Muscle of leg (tissue), 11 donors: Measurements from ENCODE around the gene PPARA. TPM values are rescaled to one million over a fixed set of nuclear protein-coding genes. Genes with fewer than 3 reads are reported as not detected.
"Not testable (repeated sequence)": the region's sequence is repeated elsewhere in the genome, so short reads cannot be mapped to it uniquely, and the experiment has no call there.

ENCODE experiments used
- DNase-seq: peaks from one replicate; pipeline ENCODE4 v3.0.0; 2013
- H3K27ac ChIP-seq: one replicate; pipeline ENCODE4 v1.5.1; 2013; ENCODE audit warnings: mild to moderate bottlenecking, low read length, control low read depth
- H3K27me3 ChIP-seq: one replicate; pipeline ENCODE4 v1.6.1; 2013; ENCODE audit warnings: low read length; ENCODE audit not compliant: control insufficient read depth, insufficient read depth
- H3K36me3 ChIP-seq: one replicate; pipeline ENCODE4 v1.6.1; 2013; ENCODE audit warnings: low read length; ENCODE audit not compliant: control insufficient read depth, insufficient read depth
- H3K4me1 ChIP-seq: one replicate; pipeline ENCODE4 v1.6.1; 2013; ENCODE audit warnings: low read length; ENCODE audit not compliant: control insufficient read depth, insufficient read depth
- H3K4me3 ChIP-seq: one replicate; pipeline ENCODE4 v1.5.1; 2013; ENCODE audit warnings: low read length, control low read depth
- H3K9me3 ChIP-seq: replicated peaks from 2 replicates; pipeline ENCODE4 v1.6.1; 2013; ENCODE audit warnings: low read depth, low read length; ENCODE audit not compliant: control insufficient read depth
- WGBS: methylation state at CpG from one replicate; pipeline ENCODE4 v1.1.5; 2013; ENCODE audit warnings: missing lambda C conversion rate; ENCODE audit not compliant: insufficient coverage; 5-methylcytosine and 5-hydroxymethylcytosine counted together
- polyA plus RNA-seq, 8 donors: library from polyadenylated mRNA; unstranded; fragments of 120-200 nt; gene quantifications; one replicate each; pipeline versions ENCODE4 v1.2.1 to v1.2.3, GENCODE V29; 2013; ENCODE audit warnings: inconsistent platforms in 1 of 8, low replicate concordance in 1 of 8; ENCODE audit not compliant: insufficient read length in 8 of 8, insufficient read depth in 1 of 8
- total RNA-seq: library from RNA; stranded (reverse); fragments of 120-200 nt; gene quantifications from one replicate; pipeline ENCODE4 v1.2.4, GENCODE V29; 2013

The PPARA gene
- total and polyA plus RNA-seq, 9 donors: 15.5 to 27.8 (median 19.6) TPM

GRCh38 chr22:46183733-46184132 is 33.4 kb downstream of the PPARA start:
- DNase-seq: no peak
- no CpG with 5 or more reads among the region's 5 CpGs for WGBS
- Histone ChIP-seq H3K27me3 (peaks cover 3% of the 10 kb centered on the region), H3K4me3 (no peak overlapping the region), H3K27ac (no peak overlapping the region), H3K4me1 (no peaks in the 10 kb centered on the region), H3K9me3 (peaks cover 24% of the 10 kb centered on the region), H3K36me3 (peaks cover 25% of the 10 kb centered on the region)

DNA sequence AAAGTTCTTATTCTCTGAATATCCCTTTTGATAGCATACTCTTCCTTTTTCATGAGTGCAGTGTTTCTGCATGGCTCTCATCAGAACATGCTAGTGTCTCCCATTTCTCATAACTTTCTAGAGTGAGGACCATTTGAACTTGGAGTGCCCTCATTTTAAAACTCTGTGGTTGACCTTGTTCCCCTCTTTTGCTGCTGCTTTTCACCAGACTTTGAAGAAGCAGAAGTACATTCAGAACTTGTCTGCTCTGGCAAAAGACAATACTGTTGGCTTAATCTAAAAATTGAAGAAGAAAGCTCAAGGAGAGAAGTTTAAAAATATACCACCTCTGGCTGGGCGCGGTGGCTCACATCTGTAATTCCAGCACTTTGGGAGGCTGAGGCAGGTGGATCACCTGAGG is 35.0 kb downstream of the PPARA start:
- Histone ChIP-seq H3K27ac (no peak overlapping the region), H3K36me3 (peaks cover 23% of the 10 kb centered on the region), H3K4me1 (no peaks in the 10 kb centered on the region), H3K4me3 (no peak overlapping the region), H3K9me3 (peaks cover 17% of the 10 kb centered on the region), H3K27me3 (peaks cover 3% of the 10 kb centered on the region)
- no peak for DNase-seq
- WGBS: no CpG with 5 or more reads among the region's 2 CpGs

- WGBS: 100% methylated on average over 1 of the region's 3 CpGs
- no peaks in the 10 kb centered on the region for H3K4me1 ChIP-seq
- peaks cover 15% of the 10 kb centered on the region for H3K36me3 ChIP-seq
These were observed 37.5 kb downstream of the PPARA start for GRCh38 chr22:46187862-46188261.

DNA sequence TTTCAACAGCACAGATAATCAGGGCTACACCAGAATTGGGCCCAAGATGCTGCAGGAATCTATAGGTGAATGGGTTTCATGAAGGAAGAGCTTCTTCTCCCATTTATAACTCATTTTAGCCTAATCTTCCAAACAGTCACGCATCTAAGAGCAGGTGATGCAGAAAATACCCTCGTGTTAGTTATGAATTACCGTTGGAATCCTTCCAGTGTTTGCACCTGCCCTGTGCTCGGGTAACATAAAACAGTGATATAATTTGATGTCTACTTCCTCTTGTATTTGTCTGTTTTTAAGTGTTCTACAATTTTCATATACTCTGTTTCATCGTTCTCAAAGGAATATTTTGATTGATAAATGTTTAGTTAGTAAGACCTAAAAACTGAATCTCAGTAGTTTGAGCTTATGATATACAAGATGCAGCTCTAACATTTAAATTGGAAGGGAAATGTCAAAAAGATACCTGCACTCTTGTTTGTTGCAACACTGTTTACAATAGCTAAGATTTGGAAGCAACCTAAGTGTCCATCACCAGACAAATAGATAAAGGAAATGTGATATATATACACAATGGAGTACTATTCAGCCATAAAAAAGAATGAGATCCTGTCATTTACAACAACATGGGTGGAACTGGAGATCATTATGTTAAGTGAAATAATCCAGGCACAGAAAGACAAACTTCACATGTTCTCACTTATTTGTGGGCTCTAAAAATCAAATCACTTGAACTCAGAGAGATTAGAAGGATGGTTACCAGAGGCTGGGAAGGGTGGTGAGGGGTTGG is 42.1 kb downstream of the PPARA start:
- H3K27ac ChIP-seq: no peak overlapping the region
- no CpG with 5 or more reads among the region's 5 CpGs for WGBS
- peaks cover 10% of the 10 kb centered on the region for H3K4me1 ChIP-seq
- no peak overlapping the region for H3K4me3 ChIP-seq
- H3K36me3 ChIP-seq: peaks cover 8% of the 10 kb centered on the region
- H3K27me3 ChIP-seq: no peaks in the 10 kb centered on the region
- no peaks in the 10 kb centered on the region for H3K9me3 ChIP-seq
- DNase-seq: no peak

More at GRCh38 chr22:46187862-46188261, 37.5 kb downstream of the PPARA start:
- Histone ChIP-seq H3K27me3 (no peaks in the 10 kb centered on the region), H3K27ac (no peak overlapping the region), H3K4me3 (no peak overlapping the region), H3K9me3 (peaks cover 3% of the 10 kb centered on the region)
- no peak for DNase-seq

DNA sequence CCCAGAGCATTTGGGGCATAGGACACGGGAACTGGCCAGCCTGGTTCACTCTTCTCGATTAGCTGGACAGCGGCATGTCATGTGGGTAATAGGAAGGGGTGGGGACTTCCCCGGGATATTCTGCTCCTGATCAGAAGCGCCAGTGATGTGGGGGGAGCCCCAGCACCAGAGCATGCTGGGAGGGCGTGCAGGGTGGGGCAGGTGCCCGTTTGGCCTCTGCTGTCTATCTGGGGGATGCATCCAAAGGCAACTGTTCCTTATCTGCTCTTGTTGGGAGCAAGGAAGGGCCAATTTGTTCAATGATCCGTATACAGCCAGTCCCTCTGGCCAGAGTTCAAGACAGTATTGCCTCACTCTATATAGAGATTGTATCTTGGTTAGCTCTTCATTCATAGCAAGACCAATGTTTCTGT is 43.6 kb downstream of the PPARA start:
- no peaks in the 10 kb centered on the region for H3K9me3 ChIP-seq
- 65% methylated on average over 7 of the region's 8 CpGs for WGBS
- H3K4me1 ChIP-seq: peaks cover 10% of the 10 kb centered on the region
- H3K27ac ChIP-seq: no peak overlapping the region
- no peak overlapping the region for H3K4me3 ChIP-seq
- DNase-seq: no peak
- H3K36me3 ChIP-seq: peaks cover 7% of the 10 kb centered on the region
- no peaks in the 10 kb centered on the region for H3K27me3 ChIP-seq

DNA sequence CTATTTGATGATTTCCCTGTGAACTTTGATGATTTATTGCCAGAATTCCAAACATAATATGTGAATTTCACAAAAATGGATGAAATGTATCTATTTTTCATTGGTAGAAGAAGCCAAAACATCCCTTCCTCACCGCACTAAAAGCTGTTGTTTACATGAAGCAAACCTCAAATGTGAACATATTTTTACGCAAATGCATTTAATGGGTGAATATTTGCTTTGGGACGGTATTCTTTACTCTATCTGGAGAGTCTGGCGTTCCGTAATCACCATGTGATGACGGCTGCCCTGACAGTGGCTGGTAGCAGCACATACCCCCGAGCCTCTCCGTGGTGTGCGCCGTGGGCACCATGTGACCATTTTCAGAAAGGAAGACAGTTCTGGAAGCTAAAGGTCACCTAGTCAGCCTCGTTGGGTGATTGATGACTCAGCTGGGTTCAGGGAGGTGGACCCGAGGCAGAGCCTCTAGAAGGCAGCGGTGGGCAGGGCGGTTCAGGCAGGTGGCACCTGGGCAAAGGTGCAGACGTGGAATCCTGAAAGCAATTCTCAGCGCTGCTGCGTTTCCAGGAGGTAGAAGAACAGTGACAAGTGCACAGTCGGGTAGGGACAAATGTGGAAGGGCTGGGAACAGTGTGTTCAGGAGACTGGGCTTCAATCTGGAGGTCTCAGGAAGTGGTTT is 45.3 kb downstream of the PPARA start:
- Histone ChIP-seq H3K4me3 (no peak overlapping the region), H3K9me3 (no peaks in the 10 kb centered on the region), H3K36me3 (peaks cover 19% of the 10 kb centered on the region), H3K4me1 (peaks cover 10% of the 10 kb centered on the region), H3K27me3 (no peaks in the 10 kb centered on the region), H3K27ac (no peak overlapping the region)
- WGBS: 89% methylated on average over 17 of the region's 18 CpGs
- no peak for DNase-seq

GRCh38 chr22:46196278-46196677 is 46.0 kb downstream of the PPARA start:
- Histone ChIP-seq H3K27me3 (no peaks in the 10 kb centered on the region), H3K4me3 (no peak overlapping the region), H3K36me3 (peaks cover 20% of the 10 kb centered on the region), H3K9me3 (no peaks in the 10 kb centered on the region), H3K4me1 (peaks cover 10% of the 10 kb centered on the region), H3K27ac (no peak overlapping the region)
- no peak for DNase-seq
- 87% methylated on average over 5 of the region's 8 CpGs for WGBS

DNA sequence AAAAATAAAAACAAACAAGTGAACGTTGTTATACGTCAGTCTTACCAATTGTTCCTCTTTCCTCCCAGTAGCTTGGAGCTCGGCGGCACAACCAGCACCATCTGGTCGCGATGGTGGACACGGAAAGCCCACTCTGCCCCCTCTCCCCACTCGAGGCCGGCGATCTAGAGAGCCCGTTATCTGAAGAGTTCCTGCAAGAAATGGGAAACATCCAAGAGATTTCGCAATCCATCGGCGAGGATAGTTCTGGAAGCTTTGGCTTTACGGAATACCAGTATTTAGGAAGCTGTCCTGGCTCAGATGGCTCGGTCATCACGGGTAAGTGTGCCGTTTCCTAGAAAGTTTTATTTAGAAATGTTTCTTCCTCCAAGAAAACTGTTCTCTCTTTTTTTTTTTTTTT is 47.9 kb downstream of the PPARA start:
- DNase-seq: no peak
- H3K36me3 ChIP-seq: peaks cover 22% of the 10 kb centered on the region
- peaks cover 10% of the 10 kb centered on the region for H3K4me1 ChIP-seq
- 97% methylated on average over 14 of the region's 18 CpGs for WGBS
- no peak overlapping the region for H3K27ac ChIP-seq
- H3K27me3 ChIP-seq: no peaks in the 10 kb centered on the region
- no peaks in the 10 kb centered on the region for H3K9me3 ChIP-seq
- H3K4me3 ChIP-seq: no peak overlapping the region

GRCh38 chr22:46198806-46199205 is 48.5 kb downstream of the PPARA start:
- H3K9me3 ChIP-seq, DNase-seq, H3K4me3 ChIP-seq, H3K4me1 ChIP-seq, H3K27ac ChIP-seq, H3K27me3 ChIP-seq: not testable (repeated sequence)
- WGBS: 94% methylated on average over 12 of the region's 18 CpGs
- peaks cover 28% of the 10 kb centered on the region for H3K36me3 ChIP-seq

DNA sequence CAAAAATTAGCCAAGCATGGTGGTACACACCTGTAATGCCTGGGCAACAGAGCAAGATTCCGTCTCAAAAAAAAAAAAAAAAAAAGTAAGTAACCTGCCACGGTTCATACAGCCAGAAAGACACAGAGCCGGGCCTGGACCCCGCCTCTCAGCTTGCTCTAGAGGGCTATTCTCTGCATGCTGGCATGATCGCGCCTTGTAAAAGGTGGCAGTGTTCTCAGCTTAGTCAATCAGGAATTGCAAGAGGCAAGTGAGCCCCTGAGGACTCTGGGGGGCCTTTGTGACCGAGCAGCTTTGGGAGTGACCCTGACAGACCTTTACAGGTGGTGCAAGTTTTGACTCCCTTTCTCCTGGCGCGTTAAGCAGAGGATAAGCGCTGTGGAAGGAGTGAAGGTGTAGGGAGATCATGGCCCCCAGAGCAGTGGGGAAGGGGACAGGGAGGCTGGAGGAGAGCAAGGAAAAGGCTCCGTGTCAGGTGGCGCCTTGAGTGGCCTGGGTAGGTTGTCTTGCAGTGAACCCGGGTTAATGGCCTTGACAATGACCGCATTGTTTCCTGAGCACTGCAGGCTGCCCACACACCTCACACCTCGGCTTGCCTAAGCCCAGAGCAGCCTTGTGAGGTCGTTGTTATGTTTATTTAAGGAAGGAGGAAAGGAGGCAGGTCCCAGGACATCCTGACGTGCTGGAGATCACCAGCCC is 50.9 kb downstream of the PPARA start:
- DNase-seq: no peak
- H3K9me3 ChIP-seq: peaks cover 5% of the 10 kb centered on the region
- H3K4me3 ChIP-seq: no peak overlapping the region
- H3K27me3 ChIP-seq: no peaks in the 10 kb centered on the region
- H3K36me3 ChIP-seq: peaks cover 33% of the 10 kb centered on the region
- peaks cover 4% of the 10 kb centered on the region for H3K4me1 ChIP-seq
- WGBS: 70% methylated on average over 8 of the region's 17 CpGs
- no peak overlapping the region for H3K27ac ChIP-seq
